ENCODE data around the gene TUBB. TPM values are rescaled to one million over a fixed set of nuclear protein-coding genes. Genes with fewer than 3 reads are reported as not detected.
A peak's percentile ranks its signal among the peaks of the same experiment; 100 is the strongest.
"Not testable (repeated sequence)": the region's sequence is repeated elsewhere in the genome, so short reads cannot be mapped to it uniquely, and the experiment has no call there.

TUBB gene
- total RNA-seq, 2 experiments from 2014 or later, result 1,695 to 1,719 TPM

GRCh38 chr6:30721198-30722024 lies 1.3 kb downstream of the TUBB start:
- intact Hi-C loops (cut with micrococcal nuclease), result loop anchor here (1.0 to 10.0 kb wide), 5 partner anchors 16 to 363 kb away; partner anchors contain the start of genes C6orf136 and HLA-E
- Mint-ChIP-seq H3K4me1 (ENCODE audit: low read depth) (peaks cover 48% of the 10 kb centered on the region), H3K27me3 (peaks cover 1% of the 10 kb centered on the region), H3K4me3 (peak overlapping the region; percentile 92), H3K9me3 (no peaks in the 10 kb centered on the region), H3K36me3 (peaks cover 59% of the 10 kb centered on the region), H3K27ac (peak overlapping the region; percentile 95)
- ChIA-PET POLR2A (interaction anchor here (0.7 to 9.7 kb wide), 13 partner anchors 9 to 239 kb away, joined by 3 to 209 read pairs (median 4); partner anchors contain the start of genes C6orf136, MRPS18B, NRM and PPP1R18), CTCF (interaction anchor here (0.7 to 24.6 kb wide), 17 partner anchors 10 to 180 kb away, joined by 3 to 628 read pairs (median 6); partner anchors contain the start of genes DHX16, MRPS18B and PPP1R10)
- peak; percentile 95 for DNase-seq

- H3K36me3 Mint-ChIP-seq, result peaks cover 54% of the 10 kb centered on the region
- not testable (repeated sequence) for H3K9me3 Mint-ChIP-seq
- DNase-seq, result peak; percentile 39
Measured at GRCh38 chr6:30722025-30722279, 1.8 kb downstream of the TUBB start.

DNA sequence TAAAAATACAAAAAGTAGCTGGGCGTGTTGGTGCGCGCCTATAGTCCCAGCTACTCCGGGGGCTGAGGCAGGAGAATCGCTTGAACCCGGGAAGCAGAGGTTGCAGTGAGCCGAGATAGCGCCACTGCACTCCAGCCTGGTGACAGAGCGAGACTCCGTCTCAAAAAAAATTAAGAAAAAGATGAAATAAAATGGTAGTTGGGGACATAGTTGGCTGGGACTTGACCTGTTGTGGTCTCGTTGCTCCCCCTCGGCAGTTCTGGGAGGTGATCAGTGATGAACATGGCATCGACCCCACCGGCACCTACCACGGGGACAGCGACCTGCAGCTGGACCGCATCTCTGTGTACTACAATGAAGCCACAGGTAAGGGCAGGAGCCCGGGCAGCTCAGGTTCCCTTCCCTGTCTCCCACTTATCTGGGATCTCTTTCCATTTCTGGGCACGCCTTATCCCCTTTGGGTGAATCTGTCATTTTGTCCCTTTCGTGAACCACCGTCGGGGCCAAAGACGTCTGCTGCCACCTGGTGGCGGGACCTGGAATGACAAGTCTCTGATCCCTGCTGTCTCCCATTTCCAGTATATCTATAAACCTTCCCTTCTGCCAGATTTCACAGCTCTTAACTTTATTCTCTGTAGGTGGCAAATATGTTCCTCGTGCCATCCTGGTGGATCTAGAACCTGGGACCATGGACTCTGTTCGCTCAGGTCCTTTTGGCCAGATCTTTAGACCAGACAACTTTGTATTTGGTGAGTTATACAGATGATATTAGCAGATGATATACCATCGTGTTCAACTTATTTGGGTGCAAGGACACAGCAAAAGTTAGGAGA lies 2.3 kb downstream of the TUBB start:
- H3K36me3 Mint-ChIP-seq, result peaks cover 52% of the 10 kb centered on the region
- ChIA-PET POLR2A (interaction anchor here (0.7 to 9.7 kb wide), 14 partner anchors 9 to 240 kb away, joined by 3 to 209 read pairs (median 4); partner anchors contain the start of genes C6orf136, MRPS18B, NRM and PPP1R18), CTCF (interaction anchor here (0.6 to 24.6 kb wide), 23 partner anchors 9 to 240 kb away, joined by 3 to 628 read pairs (median 4); partner anchors contain the start of genes ATAT1, C6orf136 and DHX16)
- DNase-seq, result peak; percentile 90
- peaks cover 1% of the 10 kb centered on the region for H3K27me3 Mint-ChIP-seq
- intact Hi-C loops (cut with micrococcal nuclease), result loop anchor here (1.0 to 10.0 kb wide), 3 partner anchors 15 to 362 kb away; no protein-coding TSS in a partner anchor
- H3K27ac Mint-ChIP-seq, result peak overlapping the region; percentile 95
- no peaks in the 10 kb centered on the region for H3K9me3 Mint-ChIP-seq
- peaks cover 44% of the 10 kb centered on the region for H3K4me1 Mint-ChIP-seq (ENCODE audit: low read depth)
- H3K4me3 Mint-ChIP-seq, result peak overlapping the region; percentile 92

More at GRCh38 chr6:30722025-30722279, 1.8 kb downstream of the TUBB start:
- intact Hi-C loops (cut with micrococcal nuclease), result loop anchor here (1.0 to 10.0 kb wide), 3 partner anchors 15 to 363 kb away; no protein-coding TSS in a partner anchor
- not testable (repeated sequence) for H3K27me3 Mint-ChIP-seq
- ChIA-PET CTCF (interaction anchor here (0.7 to 24.6 kb wide), 21 partner anchors 9 to 240 kb away, joined by 3 to 628 read pairs (median 5); partner anchors contain the start of genes ATAT1, C6orf136, DHX16 and MRPS18B), POLR2A (interaction anchor here (0.8 to 9.7 kb wide), 11 partner anchors 8 to 240 kb away, joined by 3 to 209 read pairs (median 5); partner anchors contain the start of genes C6orf136, MRPS18B, NRM and PPP1R18)
- peaks cover 44% of the 10 kb centered on the region for H3K4me1 Mint-ChIP-seq (ENCODE audit: low read depth)
- H3K4me3 Mint-ChIP-seq, result peak overlapping the region; percentile 92
- H3K27ac Mint-ChIP-seq, result peak overlapping the region; percentile 95

DNA sequence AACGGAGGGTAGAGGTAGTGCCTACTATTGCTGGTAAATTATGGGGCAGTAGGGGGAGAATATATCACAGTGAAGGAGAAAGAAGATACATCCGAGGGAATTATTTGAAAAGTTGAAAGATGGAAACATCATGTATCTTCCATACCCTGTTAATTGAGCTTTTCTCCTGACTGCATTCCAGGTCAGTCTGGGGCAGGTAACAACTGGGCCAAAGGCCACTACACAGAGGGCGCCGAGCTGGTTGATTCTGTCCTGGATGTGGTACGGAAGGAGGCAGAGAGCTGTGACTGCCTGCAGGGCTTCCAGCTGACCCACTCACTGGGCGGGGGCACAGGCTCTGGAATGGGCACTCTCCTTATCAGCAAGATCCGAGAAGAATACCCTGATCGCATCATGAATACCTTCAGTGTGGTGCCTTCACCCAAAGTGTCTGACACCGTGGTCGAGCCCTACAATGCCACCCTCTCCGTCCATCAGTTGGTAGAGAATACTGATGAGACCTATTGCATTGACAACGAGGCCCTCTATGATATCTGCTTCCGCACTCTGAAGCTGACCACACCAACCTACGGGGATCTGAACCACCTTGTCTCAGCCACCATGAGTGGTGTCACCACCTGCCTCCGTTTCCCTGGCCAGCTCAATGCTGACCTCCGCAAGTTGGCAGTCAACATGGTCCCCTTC lies 3.1 kb downstream of the TUBB start:
- peaks cover 58% of the 10 kb centered on the region for H3K36me3 Mint-ChIP-seq
- peak overlapping the region; percentile 95 for H3K27ac Mint-ChIP-seq
- H3K4me3 Mint-ChIP-seq, result peak overlapping the region; percentile 92
- H3K27me3 Mint-ChIP-seq, DNase-seq, H3K9me3 Mint-ChIP-seq: not testable (repeated sequence)
- CTCF ChIA-PET, result interaction anchor here (0.6 to 24.6 kb wide), 14 partner anchors 8 to 231 kb away, joined by 3 to 628 read pairs (median 4); partner anchors contain the start of genes ATAT1 and DHX16
- intact Hi-C loops (cut with micrococcal nuclease), result loop anchor here (10.0 kb wide), 1 partner anchor 362 kb away; no protein-coding TSS in a partner anchor
- peaks cover 45% of the 10 kb centered on the region for H3K4me1 Mint-ChIP-seq (ENCODE audit: low read depth)
- POLR2A ChIA-PET, result interaction anchor here (0.7 to 9.7 kb wide), 6 partner anchors 8 to 166 kb away, joined by 3 to 209 read pairs (median 6); partner anchors contain the start of genes NRM and PPP1R18

GRCh38 chr6:30723843-30724741 lies 3.9 kb downstream of the TUBB start:
- H3K9me3 Mint-ChIP-seq, H3K27me3 Mint-ChIP-seq, DNase-seq: not testable (repeated sequence)
- intact Hi-C loops (cut with micrococcal nuclease), result loop anchor here (10.0 kb wide), 1 partner anchor 361 kb away; no protein-coding TSS in a partner anchor
- ChIA-PET POLR2A (interaction anchor here (1.3 to 9.7 kb wide), 4 partner anchors 39 to 110 kb away, joined by 4 to 209 read pairs (median 22); partner anchors contain the start of genes MRPS18B, NRM and PPP1R18), CTCF (interaction anchor here (0.7 to 24.6 kb wide), 6 partner anchors 7 to 98 kb away, joined by 3 to 628 read pairs (median 12); partner anchors contain the start of genes ATAT1 and DHX16)
- Mint-ChIP-seq H3K4me3 (peak overlapping the region; percentile 92), H3K27ac (peak overlapping the region; percentile 95), H3K4me1 (ENCODE audit: low read depth) (peaks cover 37% of the 10 kb centered on the region), H3K36me3 (peaks cover 58% of the 10 kb centered on the region)

- H3K36me3 Mint-ChIP-seq, result peaks cover 66% of the 10 kb centered on the region
- peak overlapping the region; percentile 47 for H3K4me3 Mint-ChIP-seq
- ChIA-PET CTCF (interaction anchor here (24.6 kb wide), 1 partner anchor 49 kb away, joined by 628 read pairs; the partner anchor contains the start of gene DHX16), POLR2A (interaction anchor here (0.7 to 9.7 kb wide), 3 partner anchors 40 to 107 kb away, joined by 3 to 209 read pairs (median 4); partner anchors contain the start of genes MRPS18B, NRM and PPP1R18)
- H3K27me3 Mint-ChIP-seq, result peaks cover 1% of the 10 kb centered on the region
- H3K9me3 Mint-ChIP-seq, result no peaks in the 10 kb centered on the region
- H3K4me1 Mint-ChIP-seq (ENCODE audit: low read depth), result peaks cover 35% of the 10 kb centered on the region
- DNase-seq, result no peak
- peak overlapping the region; percentile 95 for H3K27ac Mint-ChIP-seq
- intact Hi-C loops (cut with micrococcal nuclease), result loop anchor here (10.0 kb wide), 1 partner anchor 360 kb away; no protein-coding TSS in a partner anchor
Measured at GRCh38 chr6:30724906-30725667, 4.9 kb downstream of the TUBB start.

DNA sequence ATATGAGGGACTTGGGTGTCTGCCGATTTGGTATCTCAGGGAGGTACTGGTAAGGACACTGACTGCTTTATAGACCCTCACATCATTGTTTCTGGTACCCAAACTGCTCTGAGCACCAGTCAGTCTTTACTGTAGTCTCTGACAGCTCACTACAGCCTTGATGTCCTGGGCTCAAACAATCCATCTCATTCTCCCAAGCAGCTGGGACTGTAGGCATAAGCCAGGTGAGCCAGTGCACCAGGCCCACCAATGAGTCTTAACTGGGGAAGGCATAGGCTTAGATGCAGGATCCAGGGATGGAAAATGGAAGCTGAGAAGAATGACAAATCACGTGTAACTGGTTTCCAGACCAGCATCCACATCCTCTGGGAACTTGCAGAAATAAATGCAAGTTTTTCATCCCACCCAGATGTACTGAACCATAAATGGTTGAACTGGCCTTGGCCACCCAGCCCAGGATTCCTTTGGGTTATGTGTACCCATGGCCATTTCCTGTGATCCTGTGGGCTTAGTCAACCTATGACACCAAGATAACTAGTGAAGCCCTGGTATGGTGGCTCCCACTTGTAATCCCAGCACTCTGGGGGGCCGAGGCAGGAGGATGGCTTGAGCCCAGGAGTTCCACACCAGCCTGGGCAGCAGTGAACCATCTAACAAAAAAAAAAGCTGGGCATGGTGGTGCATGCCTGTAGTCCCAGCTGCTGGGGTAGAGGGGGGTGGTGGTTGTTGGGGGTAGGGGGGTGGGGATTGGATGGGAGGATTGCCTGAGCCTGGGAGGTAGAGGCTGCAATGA lies 5.8 kb downstream of the TUBB start:
- peaks cover 67% of the 10 kb centered on the region for H3K36me3 Mint-ChIP-seq
- ChIA-PET CTCF (interaction anchor here (24.6 kb wide), 1 partner anchor 49 kb away, joined by 628 read pairs; the partner anchor contains the start of gene DHX16), POLR2A (interaction anchor here (0.7 to 9.7 kb wide), 7 partner anchors 9 to 239 kb away, joined by 3 to 209 read pairs (median 4); partner anchors contain the start of genes NRM and PPP1R18)
- intact Hi-C loops (cut with micrococcal nuclease), result loop anchor here (10.0 kb wide), 1 partner anchor 359 kb away; no protein-coding TSS in a partner anchor
- peak overlapping the region; percentile 67 for H3K27ac Mint-ChIP-seq
- no peaks in the 10 kb centered on the region for H3K9me3 Mint-ChIP-seq
- no peak for DNase-seq
- no peak overlapping the region for H3K4me3 Mint-ChIP-seq
- peaks cover 1% of the 10 kb centered on the region for H3K27me3 Mint-ChIP-seq
- H3K4me1 Mint-ChIP-seq (ENCODE audit: low read depth), result peaks cover 43% of the 10 kb centered on the region

DNA sequence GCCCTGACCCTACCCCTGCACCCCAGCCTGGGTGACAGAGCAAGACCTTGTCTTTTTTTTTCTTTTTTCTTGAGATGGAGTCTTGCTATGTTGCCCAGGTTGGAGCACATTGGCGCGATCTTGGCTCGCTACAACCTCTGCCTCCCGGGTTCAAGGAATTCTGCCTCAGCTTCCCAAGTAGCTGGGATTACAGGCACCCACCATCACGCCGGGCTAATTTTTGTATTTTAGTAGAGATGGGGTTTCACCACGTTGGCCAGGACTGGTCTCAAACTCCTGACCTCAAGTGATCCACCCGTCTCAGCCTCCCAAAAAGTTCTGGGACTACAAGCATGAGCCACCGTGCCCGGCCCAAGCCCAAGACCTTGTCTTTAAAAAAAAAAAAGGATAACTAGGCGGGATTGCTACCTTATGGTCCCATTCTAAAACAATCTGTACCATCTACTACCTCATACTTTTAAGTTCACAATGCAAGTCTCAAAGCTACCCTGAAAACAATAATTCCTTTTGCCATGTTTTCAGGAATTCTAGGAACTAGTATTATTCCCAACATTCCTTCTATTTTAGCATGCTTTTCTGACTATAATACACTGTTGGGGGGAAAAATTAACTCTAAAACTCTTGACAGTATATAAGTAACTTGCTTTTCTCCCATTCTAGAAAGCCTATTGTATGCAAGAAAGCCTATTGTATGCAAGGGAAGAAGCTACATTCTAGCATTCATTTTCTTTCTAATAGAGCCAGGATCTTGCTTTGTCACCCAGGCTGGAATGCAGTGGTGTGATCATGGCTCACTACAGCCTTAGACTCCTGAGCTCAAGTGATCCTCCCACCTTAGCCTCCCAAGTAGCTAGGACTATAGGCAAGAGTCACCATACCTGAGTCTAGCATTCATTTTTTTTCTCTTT lies 6.6 kb downstream of the TUBB start:
- no peak for DNase-seq
- Mint-ChIP-seq H3K36me3 (peaks cover 63% of the 10 kb centered on the region), H3K4me3 (no peak overlapping the region), H3K4me1 (ENCODE audit: low read depth) (peaks cover 49% of the 10 kb centered on the region), H3K27ac (peak overlapping the region; percentile 23), H3K27me3 (peaks cover 1% of the 10 kb centered on the region), H3K9me3 (no peaks in the 10 kb centered on the region)
- intact Hi-C loops (cut with micrococcal nuclease), result loop anchor here (10.0 kb wide), 1 partner anchor 358 kb away; no protein-coding TSS in a partner anchor
- POLR2A ChIA-PET, result interaction anchor here (0.6 to 9.7 kb wide), 11 partner anchors 8 to 240 kb away, joined by 3 to 209 read pairs (median 4); partner anchors contain the start of genes NRM and PPP1R18
- CTCF ChIA-PET, result interaction anchor here (0.6 to 24.6 kb wide), 3 partner anchors 50 to 360 kb away, joined by 3 to 628 read pairs (median 4); partner anchors contain the start of genes DDR1 and DHX16
